ENCODE measurements around the gene CGREF1. TPM values are rescaled to one million over a fixed set of nuclear protein-coding genes. Genes with fewer than 3 reads are reported as not detected.
"Not testable (repeated sequence)": the region's sequence is repeated elsewhere in the genome, so short reads cannot be mapped to it uniquely, and the experiment has no call there.

Gene CGREF1
- total RNA-seq, 1 donor from 2014 or later: 2.4 TPM

- H3K4me3 Mint-ChIP-seq: no peak overlapping the region
- H3K27ac Mint-ChIP-seq: no peak overlapping the region
- no peaks in the 10 kb centered on the region for H3K9me3 Mint-ChIP-seq
- DNase-seq (ENCODE audit: extremely low spot score, unreplicated experiment): no peak
- TF ChIP-seq CTCF (conservative IDR thresholded peaks at IDR 0.05): no peak
- peaks cover 39% of the 10 kb centered on the region for H3K27me3 Mint-ChIP-seq
- peaks cover 8% of the 10 kb centered on the region for H3K36me3 Mint-ChIP-seq
- peaks cover 8% of the 10 kb centered on the region for H3K4me1 Mint-ChIP-seq (ENCODE audit: unreplicated experiment)
Measured at GRCh38 chr2:27125104-27125503, 6.2 kb upstream of the CGREF1 start.

GRCh38 chr2:27123302-27124150 lies 4.6 kb upstream of the CGREF1 start, which contains the start of gene ABHD1:
Gene ABHD1, plus strand, starts transcription at chr2:27123815. Its CDS starts 134 bp downstream, at chr2:27123949.
- Mint-ChIP-seq H3K36me3 (no peaks in the 10 kb centered on the region), H3K4me3 (peak within 1 kb of the TSS; percentile 89), H3K4me1 (ENCODE audit: unreplicated experiment) (peaks cover 13% of the 10 kb centered on the region), H3K27me3 (peaks cover 51% of the 10 kb centered on the region), H3K9me3 (no peaks in the 10 kb centered on the region), H3K27ac (no peak within 1 kb of the TSS)
- DNase-seq (ENCODE audit: extremely low spot score, unreplicated experiment): no peak
- no peak for TF ChIP-seq CTCF (conservative IDR thresholded peaks at IDR 0.05)

- Mint-ChIP-seq H3K9me3 (no peaks in the 10 kb centered on the region), H3K36me3 (no peaks in the 10 kb centered on the region), H3K27me3 (peaks cover 59% of the 10 kb centered on the region), H3K4me1 (ENCODE audit: unreplicated experiment) (peaks cover 13% of the 10 kb centered on the region), H3K27ac (no peak overlapping the region), H3K4me3 (peak overlapping the region; percentile 89)
- no peak for DNase-seq (ENCODE audit: extremely low spot score, unreplicated experiment)
- no peak for TF ChIP-seq CTCF (conservative IDR thresholded peaks at IDR 0.05)
Measured at GRCh38 chr2:27122791-27123190, 3.9 kb upstream of the CGREF1 start.

- no peak for TF ChIP-seq CTCF (conservative IDR thresholded peaks at IDR 0.05)
- Mint-ChIP-seq H3K4me1 (ENCODE audit: unreplicated experiment) (peaks cover 13% of the 10 kb centered on the region), H3K27ac (no peak overlapping the region), H3K36me3 (no peaks in the 10 kb centered on the region), H3K9me3 (no peaks in the 10 kb centered on the region), H3K4me3 (peak overlapping the region; percentile 22), H3K27me3 (peaks cover 67% of the 10 kb centered on the region)
- no peak for DNase-seq (ENCODE audit: extremely low spot score, unreplicated experiment)
Measured at GRCh38 chr2:27121906-27122305, 3.0 kb upstream of the CGREF1 start.

GRCh38 chr2:27119330-27119670 lies 372 bp upstream of the CGREF1 start:
- peaks cover 75% of the 10 kb centered on the region for H3K27me3 Mint-ChIP-seq
- H3K9me3 Mint-ChIP-seq; H3K4me1 Mint-ChIP-seq (ENCODE audit: unreplicated experiment); DNase-seq (ENCODE audit: extremely low spot score, unreplicated experiment); H3K36me3 Mint-ChIP-seq; H3K27ac Mint-ChIP-seq: not testable (repeated sequence)
- H3K4me3 Mint-ChIP-seq: peak overlapping the region; percentile 86

- no peak overlapping the region for H3K27ac Mint-ChIP-seq
- TF ChIP-seq CTCF (conservative IDR thresholded peaks at IDR 0.05): no peak
- H3K9me3 Mint-ChIP-seq: no peaks in the 10 kb centered on the region
- H3K36me3 Mint-ChIP-seq: no peaks in the 10 kb centered on the region
- H3K4me3 Mint-ChIP-seq: peak overlapping the region; percentile 62
- H3K4me1 Mint-ChIP-seq (ENCODE audit: unreplicated experiment): peaks cover 6% of the 10 kb centered on the region
- peaks cover 79% of the 10 kb centered on the region for H3K27me3 Mint-ChIP-seq
- no peak for DNase-seq (ENCODE audit: extremely low spot score, unreplicated experiment)
Measured at GRCh38 chr2:27117995-27118524, 868 bp downstream of the CGREF1 start.
